ENCODE results near the gene OR8B3. TPM values are rescaled to one million over a fixed set of nuclear protein-coding genes. Genes with fewer than 3 reads are reported as not detected.
"Not testable (repeated sequence)": the region's sequence is repeated elsewhere in the genome, so short reads cannot be mapped to it uniquely, and the experiment has no call there.

OR8B3 gene
- polyA plus RNA-seq (2013, experiment 1 of 2; ENCODE audit: insufficient read length), result not detected
- polyA plus RNA-seq (2013, experiment 2 of 2; ENCODE audit: insufficient read length), result not detected

GRCh38 chr11:124398924-124399323 is at the start of gene OR8B3:
Gene OR8B3 (minus strand): TSS chr11:124399024. CDS start chr11:124397351, 1,673 bp downstream.
- DNase-seq, result no peak

GRCh38 chr11:124446916-124447315 is 48.1 kb upstream of the OR8B3 start:
- DNase-seq, result no peak

GRCh38 chr11:124445646-124446150 is 46.9 kb upstream of the OR8B3 start, which contains the start of gene OR8B8:
Gene OR8B8 (minus strand): TSS chr11:124445696. CDS start chr11:124441085, 4,611 bp downstream.
- no peak for DNase-seq

- DNase-seq, result no peak
These were observed 44.0 kb upstream of the OR8B3 start for GRCh38 chr11:124442847-124443246.

GRCh38 chr11:124442442-124442841 is 43.6 kb upstream of the OR8B3 start:
- peak; percentile 1 for DNase-seq

- DNase-seq, result no peak
These were observed 42.7 kb upstream of the OR8B3 start for GRCh38 chr11:124441519-124441918.

- DNase-seq, result no peak
These were observed 42.3 kb upstream of the OR8B3 start for GRCh38 chr11:124441081-124441480.

- DNase-seq, result no peak
These were observed 41.8 kb upstream of the OR8B3 start for GRCh38 chr11:124440608-124441007.

- no peak for DNase-seq
These were observed 35.9 kb upstream of the OR8B3 start for GRCh38 chr11:124434699-124435098.

- no peak for DNase-seq
These were observed 30.8 kb upstream of the OR8B3 start for GRCh38 chr11:124429599-124429998.

GRCh38 chr11:124424384-124424921 is 25.6 kb upstream of the OR8B3 start, which contains the start of gene OR8B4:
Gene OR8B4 (minus strand): TSS chr11:124424871. CDS start chr11:124424871, 0 bp downstream.
- DNase-seq, result no peak

GRCh38 chr11:124421043-124421442 is 22.2 kb upstream of the OR8B3 start:
- DNase-seq, result no peak

- peak; percentile 37 for DNase-seq
These were observed 16.6 kb upstream of the OR8B3 start for GRCh38 chr11:124415356-124415923.

GRCh38 chr11:124409906-124410305 is 11.1 kb upstream of the OR8B3 start:
- no peak for DNase-seq

- no peak for DNase-seq
These were observed 6.8 kb upstream of the OR8B3 start for GRCh38 chr11:124405581-124405980.

- DNase-seq, result not testable (repeated sequence)
These were observed 4.4 kb upstream of the OR8B3 start for GRCh38 chr11:124403186-124403585.

- DNase-seq, result peak; percentile 85
These were observed 3.6 kb upstream of the OR8B3 start for GRCh38 chr11:124402326-124402922.

GRCh38 chr11:124396847-124397246 is 2.0 kb downstream of the OR8B3 start:
- DNase-seq, result not testable (repeated sequence)

GRCh38 chr11:124394408-124394807 is 4.4 kb downstream of the OR8B3 start:
- DNase-seq, result peak; percentile 6

GRCh38 chr11:124384399-124384798 is 14.4 kb downstream of the OR8B3 start, which contains the start of gene OR8B2:
Gene OR8B2 (minus strand): TSS chr11:124384499. CDS start chr11:124383343, 1,156 bp downstream.
- DNase-seq, result no peak

GRCh38 chr11:124382857-124383256 is 16.0 kb downstream of the OR8B3 start:
- DNase-seq, result not testable (repeated sequence)

- no peak for DNase-seq
These were observed 18.2 kb downstream of the OR8B3 start for GRCh38 chr11:124380585-124380984.

- no peak for DNase-seq
These were observed 22.5 kb downstream of the OR8B3 start for GRCh38 chr11:124376280-124376679.

All from fibroblast of skin of scalp (primary cell).